IPS-15b (cell line): ENCODE results near the gene YDJC.

Source experiments
- H3K27me3 ChIP-seq: one replicate; pipeline ENCODE4 v1.6.1; 2013; ENCODE audit warnings: low read length; ENCODE audit not compliant: control insufficient read depth, insufficient read depth
- H3K36me3 ChIP-seq: one replicate; pipeline ENCODE4 v1.6.1; 2013; ENCODE audit warnings: low read length; ENCODE audit not compliant: control insufficient read depth, insufficient read depth
- H3K4me1 ChIP-seq: one replicate; pipeline ENCODE4 v1.6.1; 2013; ENCODE audit warnings: mild to moderate bottlenecking, low read length; ENCODE audit not compliant: control insufficient read depth, insufficient read depth
- H3K4me3 ChIP-seq: one replicate; pipeline ENCODE4 v1.5.1; 2013; ENCODE audit warnings: low read depth, low read length
- H3K9ac ChIP-seq: one replicate; pipeline ENCODE4 v1.6.1; 2013; ENCODE audit warnings: low read depth, mild to moderate bottlenecking, low read length
- H3K9me3 ChIP-seq: one replicate; pipeline ENCODE4 v1.6.1; 2013; ENCODE audit warnings: mild to moderate bottlenecking, low read length; ENCODE audit not compliant: control insufficient read depth, insufficient read depth

YDJC gene

DNA sequence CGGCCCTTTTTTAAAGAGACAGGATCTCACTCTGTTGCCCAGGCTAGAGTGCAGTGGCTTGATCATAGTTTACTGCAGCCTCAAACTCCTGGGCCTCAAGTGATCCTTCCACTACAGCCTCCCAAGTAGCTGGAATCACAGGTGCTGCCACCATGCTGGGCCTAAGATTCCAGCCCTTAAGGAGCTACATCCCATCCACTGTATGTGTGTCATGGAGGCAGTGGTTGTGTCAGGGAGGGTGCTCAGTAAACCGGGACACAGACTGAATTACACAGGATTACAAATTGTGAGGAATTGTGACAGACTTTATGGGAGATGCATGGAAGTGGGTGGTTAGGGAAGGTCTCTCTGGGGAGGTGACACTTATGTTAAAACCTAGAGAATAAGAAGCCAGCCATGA is 33.9 kb upstream of the YDJC start:
- Histone ChIP-seq H3K27me3 (peaks cover 8% of the 10 kb centered on the region), H3K9ac (no peak overlapping the region), H3K4me1 (no peaks in the 10 kb centered on the region), H3K9me3 (no peaks in the 10 kb centered on the region), H3K36me3 (no peaks in the 10 kb centered on the region), H3K4me3 (no peak overlapping the region)

DNA sequence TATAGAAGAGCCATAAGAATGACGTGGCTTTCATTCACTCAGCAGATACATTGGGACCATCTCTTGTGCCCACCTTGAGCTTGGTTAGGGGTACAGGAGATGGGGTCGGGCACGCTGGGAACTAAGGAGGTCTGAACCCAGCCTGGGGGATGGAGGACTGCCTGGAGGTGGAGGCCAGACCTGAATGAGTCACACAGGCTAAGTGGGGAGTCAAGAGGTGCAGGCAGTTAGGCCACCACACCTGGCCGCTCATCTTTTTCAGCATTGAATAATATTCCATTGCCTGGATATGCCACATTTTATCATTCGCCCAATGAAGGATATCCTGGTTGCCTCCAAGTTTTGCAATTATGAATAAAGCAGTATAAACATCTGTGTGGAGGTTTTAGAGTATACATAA is 32.2 kb upstream of the YDJC start:
- peaks cover 8% of the 10 kb centered on the region for H3K27me3 ChIP-seq
- no peaks in the 10 kb centered on the region for H3K4me1 ChIP-seq
- H3K9ac ChIP-seq, result no peak overlapping the region
- H3K36me3 ChIP-seq, result no peaks in the 10 kb centered on the region
- no peaks in the 10 kb centered on the region for H3K9me3 ChIP-seq
- no peak overlapping the region for H3K4me3 ChIP-seq

DNA sequence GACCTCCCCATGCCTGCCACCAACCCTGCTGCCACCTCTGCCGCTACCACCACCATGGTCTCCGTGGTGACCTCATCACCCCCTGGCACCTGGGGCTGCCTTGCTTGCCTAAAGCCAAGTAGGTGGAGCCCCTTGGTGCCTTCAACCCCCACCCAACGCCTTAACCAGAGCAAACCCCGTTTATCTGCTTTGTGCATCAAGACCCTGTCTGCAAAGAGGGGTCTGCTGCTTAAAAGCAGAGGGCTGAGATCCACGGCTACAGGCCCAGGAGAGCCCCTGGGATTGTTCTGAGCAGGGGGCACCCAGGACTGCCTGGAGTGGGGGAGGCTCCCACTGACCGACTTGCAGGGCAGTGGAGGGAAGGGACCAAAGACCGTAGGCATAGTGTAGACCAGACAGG is 31.1 kb upstream of the YDJC start:
- no peak overlapping the region for H3K9ac ChIP-seq
- peaks cover 3% of the 10 kb centered on the region for H3K4me1 ChIP-seq
- H3K36me3 ChIP-seq, result no peaks in the 10 kb centered on the region
- no peak overlapping the region for H3K4me3 ChIP-seq
- H3K27me3 ChIP-seq, result peaks cover 8% of the 10 kb centered on the region
- no peaks in the 10 kb centered on the region for H3K9me3 ChIP-seq

DNA sequence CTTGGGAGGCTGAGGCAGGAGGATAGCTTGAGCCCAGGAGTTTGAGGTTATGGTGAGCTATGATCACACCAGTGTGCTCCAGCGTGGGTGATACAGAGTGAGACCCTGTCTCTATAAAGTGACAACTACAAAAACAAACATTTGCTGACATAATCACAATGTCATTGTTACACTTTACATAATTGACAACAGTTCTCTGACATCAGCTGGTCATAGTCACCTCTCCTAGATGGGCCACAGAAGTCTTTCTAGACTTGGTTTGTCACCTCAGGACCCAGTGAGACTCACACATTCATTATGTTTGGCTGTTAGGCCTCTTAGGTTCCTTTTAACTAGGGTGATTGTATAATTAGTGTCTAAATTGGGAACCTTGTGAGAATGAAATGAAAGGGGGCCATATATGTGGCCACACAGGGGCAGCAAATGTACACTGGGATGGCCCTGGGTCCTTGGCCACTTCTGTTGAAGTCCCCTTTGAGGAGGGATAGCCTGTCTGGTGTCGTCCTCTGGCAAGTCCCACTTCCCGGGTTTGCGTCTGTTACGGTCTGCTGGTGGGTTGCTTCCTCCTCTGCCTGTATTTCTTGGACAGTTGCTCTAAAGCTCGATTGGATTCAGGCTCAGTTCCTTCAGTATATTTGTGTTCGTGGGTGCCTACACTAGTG is 30.2 kb upstream of the YDJC start:
- H3K4me3 ChIP-seq, result no peak overlapping the region
- no peaks in the 10 kb centered on the region for H3K36me3 ChIP-seq
- H3K27me3 ChIP-seq, result peaks cover 8% of the 10 kb centered on the region
- H3K9ac ChIP-seq, result no peak overlapping the region
- H3K9me3 ChIP-seq, result no peaks in the 10 kb centered on the region
- peaks cover 3% of the 10 kb centered on the region for H3K4me1 ChIP-seq

DNA sequence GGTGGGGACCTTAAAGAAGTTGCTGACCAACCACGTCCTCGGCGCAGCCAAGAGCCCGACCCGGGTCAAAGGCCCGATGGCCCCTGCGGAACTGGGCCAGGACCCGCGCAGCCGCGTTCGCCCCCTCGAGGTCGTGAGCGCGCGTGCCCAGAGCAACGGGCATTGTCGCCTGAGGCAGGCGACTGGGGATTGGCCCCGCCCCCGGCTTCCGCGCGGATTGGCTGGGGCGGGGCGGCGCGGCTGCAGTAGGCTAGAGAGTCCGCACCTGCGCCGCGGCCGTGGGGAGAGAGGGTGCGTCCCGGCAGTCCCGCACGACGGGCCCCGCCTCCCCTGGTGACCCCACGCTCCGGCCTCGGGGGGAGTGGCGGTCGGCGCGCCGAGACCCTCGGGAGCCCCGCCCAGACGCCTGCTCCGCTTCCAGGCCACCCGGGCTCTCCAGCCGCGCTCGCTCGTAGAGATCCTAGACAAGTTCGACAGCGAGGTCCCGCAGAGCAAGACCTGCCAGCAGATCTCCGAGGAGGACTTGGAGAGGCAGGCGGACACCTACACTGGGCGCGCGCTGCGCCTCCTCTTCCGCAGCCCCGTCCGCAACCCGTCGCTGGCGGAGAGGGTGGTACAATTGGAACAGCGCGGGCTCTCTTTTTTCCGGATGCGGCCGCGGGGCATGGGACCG is 27.7 kb upstream of the YDJC start:
- H3K4me1 ChIP-seq, result peaks cover 7% of the 10 kb centered on the region
- H3K27me3 ChIP-seq, result peaks cover 4% of the 10 kb centered on the region
- peaks cover 7% of the 10 kb centered on the region for H3K36me3 ChIP-seq
- H3K9ac ChIP-seq, result peak overlapping the region; percentile 76
- H3K4me3 ChIP-seq, result peak overlapping the region; percentile 59
- no peaks in the 10 kb centered on the region for H3K9me3 ChIP-seq

DNA sequence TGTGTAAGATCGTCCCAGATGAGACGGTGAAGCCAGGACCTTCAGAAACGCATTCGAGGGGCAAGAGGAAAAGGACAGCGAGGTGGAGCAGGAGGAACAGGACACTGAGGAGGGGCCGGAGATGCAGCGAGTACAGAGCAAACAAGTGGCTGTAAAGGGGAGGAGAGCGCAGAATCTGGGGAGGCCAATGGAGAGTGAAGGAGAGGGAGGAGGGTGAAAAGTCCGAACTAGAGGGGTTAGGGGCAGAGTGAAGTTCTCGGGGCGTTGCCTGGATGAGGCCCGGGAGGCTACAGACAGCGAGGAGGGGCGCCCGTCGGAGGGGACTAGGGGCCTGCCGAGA is 27.2 kb upstream of the YDJC start:
- Histone ChIP-seq H3K4me3 (peak overlapping the region; percentile 59), H3K27me3 (peaks cover 4% of the 10 kb centered on the region), H3K36me3 (peaks cover 7% of the 10 kb centered on the region), H3K9me3 (no peaks in the 10 kb centered on the region), H3K9ac (peak overlapping the region; percentile 76), H3K4me1 (peaks cover 7% of the 10 kb centered on the region)

DNA sequence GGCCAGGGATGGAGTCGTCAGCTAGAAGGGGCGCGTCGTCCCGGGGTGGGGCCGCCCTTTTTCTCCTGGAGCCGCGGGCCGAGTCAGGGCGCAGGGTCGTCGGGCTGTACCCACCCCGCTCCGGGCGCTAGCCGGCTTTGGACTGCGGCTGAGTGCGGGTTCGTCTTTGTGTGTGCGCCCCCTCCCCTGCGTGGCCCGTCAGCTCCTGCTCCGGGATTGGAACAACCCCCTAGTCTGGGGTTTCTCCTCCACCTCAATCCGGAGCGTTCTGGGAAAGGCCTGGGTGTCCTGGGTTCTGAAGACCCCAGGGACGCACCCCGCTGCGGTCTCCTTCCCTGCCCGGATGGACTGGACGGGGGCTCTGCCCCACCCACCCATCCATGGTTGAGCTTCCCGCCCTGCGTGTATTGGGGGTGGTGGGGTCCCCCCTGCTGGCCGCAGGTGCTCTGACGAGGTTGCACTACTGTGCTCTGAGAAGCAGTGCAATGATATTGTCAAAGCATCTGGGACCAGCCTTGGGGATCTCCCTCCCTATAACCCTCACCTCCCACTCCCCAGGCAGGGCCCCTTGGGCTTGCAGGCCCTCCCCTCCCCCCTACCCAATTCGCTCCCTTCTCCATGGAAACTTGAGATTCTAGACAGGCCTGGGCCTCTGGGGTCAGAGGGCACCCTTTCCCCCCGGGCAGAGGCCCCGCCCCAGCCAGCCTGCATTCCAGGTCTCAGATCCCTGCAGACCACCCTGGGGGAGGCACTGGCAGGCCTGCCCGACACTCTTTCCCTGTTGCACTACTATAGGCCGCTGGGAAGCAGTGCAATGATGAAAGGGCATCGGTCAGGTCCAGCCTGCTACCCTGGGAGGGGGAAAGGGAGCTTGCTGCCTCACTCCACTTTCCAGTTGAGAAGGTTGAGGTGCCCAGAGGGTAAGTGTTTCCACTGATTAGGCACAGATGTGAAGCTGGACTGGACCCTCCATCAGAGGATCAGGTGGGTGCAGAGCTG is 23.0 kb upstream of the YDJC start:
- Histone ChIP-seq H3K4me1 (peaks cover 13% of the 10 kb centered on the region), H3K4me3 (peak overlapping the region; percentile 82)

DNA sequence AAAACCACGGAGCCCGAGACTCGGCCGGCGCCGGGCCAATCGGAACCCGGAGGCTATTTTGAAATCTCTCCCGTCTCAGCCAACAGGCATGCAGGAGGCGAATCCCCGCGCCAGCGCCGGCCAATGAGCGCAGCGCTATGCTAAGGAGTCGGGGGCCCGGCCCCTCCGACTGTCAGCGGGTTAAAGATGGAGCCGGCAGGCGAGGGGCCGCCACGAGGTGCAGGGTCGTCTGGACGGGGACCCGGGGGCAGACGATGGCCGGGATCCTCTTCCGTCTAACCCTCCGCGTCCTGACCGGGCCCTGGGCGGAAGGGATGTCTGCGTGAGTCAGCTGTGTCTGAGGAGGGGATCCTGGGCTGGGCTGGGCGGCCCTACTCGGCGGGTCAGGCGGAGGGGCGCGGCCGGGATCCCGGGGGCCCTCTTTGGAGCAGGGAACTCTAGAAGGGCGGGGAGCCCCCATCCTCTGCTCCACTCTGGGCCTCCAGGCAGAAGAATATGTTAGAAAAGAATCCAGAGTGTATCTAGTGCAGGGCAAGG is 22.3 kb upstream of the YDJC start:
- Histone ChIP-seq H3K9ac (peak overlapping the region; percentile 73), H3K4me3 (peak overlapping the region; percentile 82), H3K27me3 (no peaks in the 10 kb centered on the region), H3K9me3 (no peaks in the 10 kb centered on the region), H3K36me3 (peaks cover 7% of the 10 kb centered on the region), H3K4me1 (peaks cover 13% of the 10 kb centered on the region)

More for the DNA sequence above, 23.0 kb upstream of the YDJC start:
- Histone ChIP-seq H3K36me3 (peaks cover 7% of the 10 kb centered on the region), H3K27me3 (no peaks in the 10 kb centered on the region), H3K9me3 (no peaks in the 10 kb centered on the region), H3K9ac (peak overlapping the region; percentile 73)

DNA sequence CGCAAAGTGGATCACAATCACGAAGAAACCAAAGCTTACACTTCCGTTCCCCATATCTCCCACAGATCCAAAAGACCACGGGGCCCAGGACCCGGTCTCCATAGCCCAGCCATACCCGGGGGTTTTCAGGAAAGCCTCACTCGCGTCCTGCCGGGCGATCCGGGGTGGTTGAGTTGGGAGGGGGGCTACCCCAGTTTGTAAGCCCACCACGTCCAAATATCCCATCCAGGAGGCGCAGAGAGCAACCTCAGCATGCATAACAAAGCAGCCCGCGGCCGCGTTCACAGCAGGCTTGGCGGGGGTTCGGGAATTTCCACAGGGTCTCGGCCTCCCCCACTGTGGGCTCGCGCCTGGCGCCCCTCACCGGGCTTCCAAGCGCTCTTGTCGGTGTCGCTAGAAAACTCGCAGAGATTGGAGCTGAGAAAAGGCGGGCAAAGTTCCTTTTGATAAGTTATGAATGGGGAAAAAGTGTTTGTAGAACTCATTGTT is 21.7 kb upstream of the YDJC start:
- Histone ChIP-seq H3K4me1 (peaks cover 10% of the 10 kb centered on the region), H3K4me3 (peak overlapping the region; percentile 82), H3K9me3 (no peaks in the 10 kb centered on the region), H3K36me3 (peaks cover 7% of the 10 kb centered on the region), H3K9ac (peak overlapping the region; percentile 83), H3K27me3 (no peaks in the 10 kb centered on the region)

DNA sequence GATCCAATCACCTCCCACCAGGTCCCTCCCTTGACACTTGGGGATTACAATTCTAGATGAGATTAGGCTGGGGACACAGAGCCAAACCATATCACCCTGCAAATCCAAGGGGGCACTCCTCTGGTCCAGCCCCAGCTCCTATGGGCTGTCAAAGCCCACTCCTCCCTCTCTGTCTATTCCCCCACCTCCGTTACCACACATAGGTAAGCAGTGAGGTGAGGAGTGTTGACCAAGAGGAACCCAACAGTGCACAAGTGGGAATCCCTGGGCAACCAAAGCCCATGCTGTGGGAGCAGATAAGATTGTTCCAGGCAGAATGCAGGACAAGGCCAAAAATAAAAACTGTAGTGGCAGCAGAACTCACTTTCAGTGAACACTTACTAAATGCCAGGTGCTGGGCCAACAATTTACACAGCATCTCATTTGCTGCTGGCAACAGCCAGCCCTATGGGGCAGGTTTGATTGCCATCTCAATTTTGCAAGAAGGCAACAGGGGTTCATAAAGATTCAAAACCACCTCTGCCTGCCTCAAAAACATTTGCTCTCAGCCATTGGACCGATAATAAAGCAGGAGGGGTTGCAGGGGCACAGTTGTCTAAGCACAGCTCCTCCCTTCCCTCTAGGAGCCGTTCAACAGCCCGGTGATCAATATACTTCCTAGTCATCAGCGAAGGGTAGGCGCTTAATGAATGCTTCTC is 21.1 kb upstream of the YDJC start:
- Histone ChIP-seq H3K4me1 (peaks cover 10% of the 10 kb centered on the region), H3K9me3 (no peaks in the 10 kb centered on the region), H3K27me3 (no peaks in the 10 kb centered on the region), H3K36me3 (peaks cover 11% of the 10 kb centered on the region), H3K4me3 (peak overlapping the region; percentile 82), H3K9ac (peak overlapping the region; percentile 83)

DNA sequence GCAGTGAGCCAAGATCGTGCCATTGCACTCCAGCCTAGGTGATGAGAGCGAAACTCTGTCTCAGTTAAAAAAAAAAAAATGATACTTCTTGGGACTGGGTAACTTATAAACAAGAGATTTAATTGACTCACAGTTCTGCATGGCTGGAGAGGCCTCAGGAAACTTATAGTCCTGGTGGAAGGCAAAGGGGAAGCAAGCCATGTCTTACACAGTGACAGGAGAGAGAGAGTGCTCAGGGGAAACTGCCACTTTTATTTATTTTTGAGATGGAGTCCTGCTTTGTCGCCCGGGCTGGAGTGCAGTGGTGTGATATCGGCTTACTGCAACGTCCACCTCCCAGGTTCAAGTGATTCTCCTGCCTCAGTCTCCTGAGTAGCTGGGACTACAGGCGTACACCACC is 20.5 kb upstream of the YDJC start:
- Histone ChIP-seq H3K4me1 (peaks cover 10% of the 10 kb centered on the region), H3K9me3 (no peaks in the 10 kb centered on the region)

More for the DNA sequence above, 20.5 kb upstream of the YDJC start:
- Histone ChIP-seq H3K4me3 (no peak overlapping the region), H3K36me3 (peaks cover 11% of the 10 kb centered on the region), H3K9ac (no peak overlapping the region), H3K27me3 (no peaks in the 10 kb centered on the region)
